Lower leg skin (tissue), 4 donors: ENCODE measurements around the gene UNC93B1. TPM values are rescaled to one million over a fixed set of nuclear protein-coding genes. Genes with fewer than 3 reads are reported as not detected.

Source experiments
- DNase-seq, 2 donors: peaks; one replicate each; pipeline ENCODE4 v3.0.0-alpha.2; 2019; ENCODE audit warnings: low spot score in 2 of 2
- H3K4me3 ChIP-seq: fragments of 200-600 bp; sonication (generic); 2 replicates; pipeline ENCODE4 v1.5.1; 2017; ENCODE audit warnings: mild to moderate bottlenecking, low read depth; ENCODE audit not compliant: poor library complexity, severe bottlenecking
- CTCF ChIP-seq, 3 donors: fragments of 450-650 bp; IDR thresholded peaks; one replicate each; pipeline ENCODE4 v1.5.1; 2016; ENCODE audit warnings: antibody characterized with exemption in 3 of 3, mild to moderate bottlenecking in 3 of 3, moderate library complexity in 2 of 3
- POLR2A ChIP-seq, 2 donors: fragments of 450-650 bp; IDR thresholded peaks; one replicate each; pipeline ENCODE4 v1.6.1; 2016 to 2017; ENCODE audit warnings: antibody characterized with exemption in 2 of 2, mild to moderate bottlenecking in 1 of 2, moderate library complexity in 1 of 2
- WGBS, 2 donors: methylation state at CpG; one replicate each; pipeline ENCODE4 v1.1.5; 2018; 5-methylcytosine and 5-hydroxymethylcytosine counted together
- intact Hi-C: fragments of 100-400 bp; cut with DNase I; formaldehyde crosslinking; loops from one replicate; pipeline ENCODE4 v1.15.0; 2023; ENCODE audit warnings: low total_unique reads
- total RNA-seq, 4 donors: library from RNA; depleted of rRNA; stranded (reverse); fragments of >200 nt; gene quantifications; one replicate each; pipeline ENCODE4 v1.1.0, GENCODE V29; 2016

The UNC93B1 gene
- total RNA-seq, 4 donors from 2014 or later: 29.2 to 47.2 (median 44.3) TPM

- 83 to 86% methylated on average over 18 of the region's 18 CpGs for WGBS, 2 donors
- intact Hi-C loops: no loop called here
These were observed 22.7 kb upstream of the UNC93B1 start for GRCh38 chr11:68026391-68027105.

GRCh38 chr11:68025047-68025446, 21.1 kb upstream of the UNC93B1 start:
- no peak for TF ChIP-seq CTCF (IDR thresholded peaks at IDR 0.05)
- TF ChIP-seq POLR2A (IDR thresholded peaks at IDR 0.05): no peak
- WGBS, 2 donors: 79 to 87% methylated on average over 5 of the region's 5 CpGs
- no peak for DNase-seq
- intact Hi-C loops: no loop called here
- no peak overlapping the region for H3K4me3 ChIP-seq

More at GRCh38 chr11:68026391-68027105, 22.7 kb upstream of the UNC93B1 start:
- no peak overlapping the region for H3K4me3 ChIP-seq
- DNase-seq: no peak
- TF ChIP-seq CTCF (IDR thresholded peaks at IDR 0.05) (no peak), POLR2A (IDR thresholded peaks at IDR 0.05) (no peak)

GRCh38 chr11:68024508-68024907, 20.6 kb upstream of the UNC93B1 start:
- DNase-seq: no peak
- WGBS, 2 donors: 94% methylated on average over 5 of the region's 5 CpGs
- no peak for TF ChIP-seq CTCF (IDR thresholded peaks at IDR 0.05)
- no peak for TF ChIP-seq POLR2A (IDR thresholded peaks at IDR 0.05)
- intact Hi-C loops: no loop called here
- no peak overlapping the region for H3K4me3 ChIP-seq

GRCh38 chr11:68022531-68022930, 18.6 kb upstream of the UNC93B1 start:
- intact Hi-C loops: no loop called here
- TF ChIP-seq POLR2A (IDR thresholded peaks at IDR 0.05) (no peak), CTCF (IDR thresholded peaks at IDR 0.05) (no peak)
- WGBS, 2 donors: 85% methylated on average over 12 of the region's 13 CpGs; no CpG with 5 or more reads in 1 of the 2 donors
- DNase-seq: no peak
- no peak overlapping the region for H3K4me3 ChIP-seq

- TF ChIP-seq POLR2A (IDR thresholded peaks at IDR 0.05): no peak
- TF ChIP-seq CTCF (IDR thresholded peaks at IDR 0.05): no peak
- H3K4me3 ChIP-seq: no peak overlapping the region
- DNase-seq: no peak
- WGBS, 2 donors: 75 to 79% methylated on average over 26 to 27 of the region's 27 CpGs
- intact Hi-C loops: no loop called here
These were observed 17.4 kb upstream of the UNC93B1 start for GRCh38 chr11:68021167-68021787.
